Choroid plexus epithelial cell (primary cell): Measurements from ENCODE around the gene ADAM12.

ENCODE experiments used
- DNase-seq: peaks from one replicate; pipeline ENCODE4 v3.0.0-alpha.2; 2010; ENCODE audit warnings: low read depth
- H3K4me3 ChIP-seq: 2 replicates; pipeline ENCODE4 v1.5.1; 2011; ENCODE audit warnings: low read depth, mild to moderate bottlenecking, control low read depth, low read length, moderate library complexity
- TF ChIP-seq, protein P1 (sequence below): conservative IDR thresholded peaks from 2 replicates; pipeline ENCODE4 v1.5.1; 2011; ENCODE audit warnings: low read depth, mild to moderate bottlenecking, control low read depth, inconsistent platforms, low read length, moderate library complexity

Gene ADAM12

DNA sequence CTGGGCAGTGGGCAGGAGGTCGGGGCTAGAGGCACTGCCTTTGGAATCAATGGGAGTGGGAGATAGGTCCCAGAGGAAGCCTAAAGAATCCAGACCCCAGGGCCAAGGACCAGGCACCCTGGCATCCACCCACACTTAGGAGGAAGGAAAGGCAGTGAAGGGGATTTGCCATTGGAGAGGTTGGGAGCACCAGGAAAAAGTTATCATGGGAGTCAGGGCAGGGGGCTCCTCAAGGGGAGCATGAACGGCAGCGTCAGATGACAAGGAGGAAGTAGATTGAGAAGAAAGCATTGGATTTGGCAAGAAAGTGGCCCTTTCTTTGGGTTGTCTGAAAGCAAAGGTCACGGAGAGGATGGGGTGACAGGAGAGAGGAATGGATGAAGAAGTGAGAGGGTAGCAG, 142.8 kb downstream of the ADAM12 start:
- TF ChIP-seq, protein P1, sequence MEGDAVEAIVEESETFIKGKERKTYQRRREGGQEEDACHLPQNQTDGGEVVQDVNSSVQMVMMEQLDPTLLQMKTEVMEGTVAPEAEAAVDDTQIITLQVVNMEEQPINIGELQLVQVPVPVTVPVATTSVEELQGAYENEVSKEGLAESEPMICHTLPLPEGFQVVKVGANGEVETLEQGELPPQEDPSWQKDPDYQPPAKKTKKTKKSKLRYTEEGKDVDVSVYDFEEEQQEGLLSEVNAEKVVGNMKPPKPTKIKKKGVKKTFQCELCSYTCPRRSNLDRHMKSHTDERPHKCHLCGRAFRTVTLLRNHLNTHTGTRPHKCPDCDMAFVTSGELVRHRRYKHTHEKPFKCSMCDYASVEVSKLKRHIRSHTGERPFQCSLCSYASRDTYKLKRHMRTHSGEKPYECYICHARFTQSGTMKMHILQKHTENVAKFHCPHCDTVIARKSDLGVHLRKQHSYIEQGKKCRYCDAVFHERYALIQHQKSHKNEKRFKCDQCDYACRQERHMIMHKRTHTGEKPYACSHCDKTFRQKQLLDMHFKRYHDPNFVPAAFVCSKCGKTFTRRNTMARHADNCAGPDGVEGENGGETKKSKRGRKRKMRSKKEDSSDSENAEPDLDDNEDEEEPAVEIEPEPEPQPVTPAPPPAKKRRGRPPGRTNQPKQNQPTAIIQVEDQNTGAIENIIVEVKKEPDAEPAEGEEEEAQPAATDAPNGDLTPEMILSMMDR = no peak
- H3K4me3 ChIP-seq = no peak overlapping the region
- DNase-seq = no peak

DNA sequence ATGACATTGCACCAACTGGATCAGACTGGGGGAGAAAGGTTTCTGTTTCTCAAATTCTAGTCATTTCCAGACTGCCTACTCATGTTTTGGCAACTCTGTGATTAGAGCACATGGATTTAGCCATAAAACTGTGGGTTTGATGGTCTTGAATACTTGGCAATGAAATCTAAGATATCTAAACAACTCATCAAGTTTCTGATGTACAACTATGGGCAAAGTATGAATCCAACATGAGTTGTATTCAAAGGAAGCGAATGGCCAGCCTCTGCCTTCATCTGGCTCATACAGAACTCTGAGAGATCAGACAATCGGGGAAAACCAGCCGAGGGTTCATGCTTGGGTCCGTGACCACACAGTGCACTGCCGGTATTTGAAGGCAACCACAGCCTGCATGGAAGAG, 144.3 kb downstream of the ADAM12 start:
- peak; percentile 66 for DNase-seq
- H3K4me3 ChIP-seq = no peak overlapping the region

GRCh38 chr10:126243306-126243705, 145.0 kb downstream of the ADAM12 start:
- DNase-seq = peak; percentile 52
- H3K4me3 ChIP-seq = no peak overlapping the region
- TF ChIP-seq, protein P1 = no peak

More for the DNA sequence above, 144.3 kb downstream of the ADAM12 start:
- TF ChIP-seq, protein P1 = no peak

- TF ChIP-seq, protein P1 = no peak
- no peak overlapping the region for H3K4me3 ChIP-seq
- peak; percentile 95 for DNase-seq
These were observed 145.6 kb downstream of the ADAM12 start for GRCh38 chr10:126242397-126243260.

DNA sequence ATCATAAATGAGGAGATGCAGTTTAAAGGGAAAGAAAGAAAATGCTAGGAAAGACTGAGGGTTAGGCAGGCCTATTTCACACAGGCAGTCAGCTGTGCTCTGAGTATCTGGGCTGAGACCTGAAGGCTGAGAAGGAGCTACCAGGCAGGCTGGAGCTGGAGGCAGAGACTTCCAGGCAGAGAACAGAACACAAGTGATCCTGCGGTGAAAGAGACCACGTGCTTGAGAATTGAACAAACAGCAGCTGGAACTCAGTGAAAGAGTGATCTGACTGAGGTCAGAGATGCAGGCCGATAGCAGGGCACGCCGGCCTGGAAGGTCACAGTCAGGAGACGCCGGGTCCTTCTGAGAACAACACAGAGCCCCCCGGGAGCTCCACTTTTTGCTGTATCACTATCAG, 147.8 kb downstream of the ADAM12 start:
- TF ChIP-seq, protein P1 = no peak
- DNase-seq = peak; percentile 94
- H3K4me3 ChIP-seq = no peak overlapping the region

DNA sequence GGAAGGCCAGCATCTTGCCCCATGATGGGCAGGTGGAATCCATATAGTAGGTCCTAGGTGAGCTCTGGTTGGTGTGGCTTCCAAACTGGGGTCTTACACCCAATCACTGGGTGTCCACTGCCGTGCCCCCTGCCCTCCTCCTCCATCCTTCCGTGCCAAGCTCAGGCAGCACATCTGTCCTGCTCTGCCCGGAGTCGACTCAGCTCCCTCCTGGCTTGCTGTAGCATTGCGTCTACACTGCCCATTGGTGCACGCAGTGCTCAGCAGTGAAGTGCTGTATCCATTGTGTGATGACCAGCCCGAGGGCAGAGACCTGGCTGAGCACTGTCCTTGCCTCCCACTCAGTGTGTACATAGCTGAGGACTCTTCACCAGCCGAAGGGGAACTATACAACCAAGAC, 148.4 kb downstream of the ADAM12 start:
- TF ChIP-seq, protein P1 = no peak
- DNase-seq = no peak
- no peak overlapping the region for H3K4me3 ChIP-seq
